Endometrial microvascular endothelial cells (primary cell): ENCODE results near the gene PAM16. TPM values are rescaled to one million over a fixed set of nuclear protein-coding genes. Genes with fewer than 3 reads are reported as not detected.

ENCODE experiments used
- in situ Hi-C: cut with HindIII; loops from 2 replicates; pipeline ENCODE4 v1.10.0; 2017; ENCODE audit warnings: low sequenced_read_pairs, low pct_unique_long_range_greater_than_20kb; ENCODE audit errors: inconsistent ontology term
- total RNA-seq: library from RNA; depleted of rRNA; stranded (reverse); fragments of >200 nt; gene quantifications from one replicate; pipeline ENCODE4 v1.2.3, GENCODE V29; 2015; ENCODE audit errors: inconsistent ontology term

PAM16 gene
- total RNA-seq, 1 donor from 2014 or later: 39.7 TPM

DNA sequence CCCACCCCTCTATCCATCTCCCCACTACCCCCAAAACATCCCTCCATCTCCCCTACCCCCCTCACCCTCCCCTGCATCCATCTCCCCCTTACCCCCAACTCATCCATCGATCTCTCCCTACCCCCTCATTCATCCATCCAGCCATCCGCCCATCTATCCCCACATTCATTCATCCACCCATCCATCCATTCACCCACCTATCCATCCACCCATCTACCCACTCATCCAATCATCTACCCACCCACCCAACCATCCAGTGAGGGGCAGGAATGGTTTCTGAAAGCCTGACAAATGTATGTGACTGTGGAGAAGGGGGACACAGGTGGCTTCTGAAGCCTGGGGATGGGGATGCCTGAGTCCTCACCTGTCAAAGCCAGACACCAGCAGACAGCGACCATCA is 8.8 kb upstream of the PAM16 start:
- in situ Hi-C loops: no loop called here

DNA sequence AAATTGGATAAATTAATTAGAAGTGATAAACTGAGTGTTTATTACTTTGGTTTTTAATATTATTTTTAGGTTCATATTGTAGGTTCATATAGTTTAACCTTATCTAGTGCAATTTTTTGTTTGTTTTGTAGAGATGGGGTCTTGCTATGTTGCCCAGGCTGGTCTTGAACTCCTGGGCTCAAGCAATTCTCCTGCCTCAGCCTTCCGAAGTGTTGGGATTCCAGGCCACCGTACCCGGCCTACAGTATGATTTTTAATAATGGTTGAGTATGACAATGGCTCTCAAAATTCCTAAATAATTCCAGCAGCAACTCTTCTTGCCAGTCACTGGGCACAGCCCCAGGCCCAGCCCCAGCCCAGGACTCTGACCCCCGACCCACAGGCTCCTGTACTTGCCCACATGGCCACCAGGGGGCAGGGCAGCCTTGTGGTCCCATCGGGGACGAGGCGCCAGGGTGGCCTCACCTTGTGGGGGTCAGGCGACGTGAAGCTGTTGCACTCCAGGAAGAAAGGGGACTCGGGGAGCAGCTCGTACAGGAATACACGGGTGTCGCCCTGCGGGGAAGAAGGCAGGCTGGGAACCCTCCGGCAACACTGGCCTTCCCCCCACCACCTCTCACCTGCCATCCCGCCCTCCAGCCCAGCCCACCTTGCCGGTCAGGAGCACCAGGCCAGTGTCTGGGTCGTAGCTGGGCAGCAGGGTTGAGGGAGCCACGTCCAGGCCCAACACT is 7.9 kb upstream of the PAM16 start:
- in situ Hi-C loops: no loop called here

- in situ Hi-C loops: no loop called here
Observed at GRCh38 chr16:4358236-4358635, 7.1 kb upstream of the PAM16 start.

DNA sequence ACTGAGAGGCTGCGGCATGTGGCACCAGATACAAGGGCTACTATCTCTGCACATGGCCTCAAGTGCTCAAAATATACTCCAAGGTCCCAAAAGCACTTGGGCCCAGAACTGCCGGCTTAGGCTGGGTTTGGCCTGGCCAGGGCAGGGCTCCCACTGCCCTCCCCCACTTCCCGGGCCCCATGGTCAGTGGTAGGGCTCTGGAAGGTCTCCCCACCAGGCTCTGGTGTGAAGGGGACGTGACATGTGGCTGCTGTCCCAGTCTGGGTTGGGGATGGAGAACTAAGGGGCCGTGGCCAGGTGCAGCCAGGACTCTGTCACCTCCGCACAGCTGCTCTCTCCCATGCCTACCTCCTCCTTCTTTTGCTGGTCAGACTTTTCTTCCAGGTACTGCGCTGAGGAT is 5.7 kb upstream of the PAM16 start:
- in situ Hi-C loops: no loop called here

GRCh38 chr16:4354512-4355409 is 3.6 kb upstream of the PAM16 start:
- in situ Hi-C loops: no loop called here

DNA sequence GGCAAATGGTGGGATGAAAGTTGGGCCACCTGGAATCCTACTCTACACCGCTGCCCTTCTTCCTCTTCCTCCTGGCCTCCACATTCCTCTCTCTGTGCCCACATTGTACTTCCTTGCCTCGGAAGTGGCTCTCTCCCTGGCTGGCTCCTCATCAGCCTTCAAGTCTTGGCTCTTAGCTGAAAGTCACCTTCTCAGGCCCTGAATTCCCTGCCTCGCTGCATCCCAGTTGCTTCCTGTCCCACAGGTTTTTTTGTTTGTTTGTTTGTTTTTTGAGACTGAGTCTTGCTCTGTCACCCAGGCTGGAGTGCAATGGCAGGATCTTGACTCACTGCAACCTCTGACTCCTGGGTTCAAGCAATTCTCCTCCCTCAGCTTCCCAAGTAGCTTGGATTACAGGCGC is 2.6 kb upstream of the PAM16 start:
- in situ Hi-C loops: no loop called here

DNA sequence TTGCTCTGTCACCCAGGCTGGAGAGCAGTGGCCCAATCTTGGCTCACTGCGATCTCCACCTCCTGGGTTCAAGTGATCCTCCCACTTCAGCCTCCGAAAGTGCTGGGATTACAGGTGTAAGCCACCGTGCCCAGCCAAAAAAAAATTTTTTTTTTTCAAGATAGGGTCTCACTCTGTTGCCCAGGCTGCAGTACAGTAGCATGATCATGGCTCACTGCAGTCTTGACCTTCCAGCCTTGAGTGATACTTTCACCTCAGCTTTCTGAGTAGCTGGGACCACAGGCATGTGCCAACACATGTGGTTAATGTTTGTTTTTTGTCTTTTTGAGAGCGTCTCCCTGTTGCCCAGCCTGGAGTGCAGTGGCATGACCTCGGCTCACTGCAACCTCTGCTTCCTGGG is 1.7 kb upstream of the PAM16 start:
- in situ Hi-C loops: no loop called here

GRCh38 chr16:4351880-4352279 is 759 bp upstream of the PAM16 start:
- in situ Hi-C loops: no loop called here

DNA sequence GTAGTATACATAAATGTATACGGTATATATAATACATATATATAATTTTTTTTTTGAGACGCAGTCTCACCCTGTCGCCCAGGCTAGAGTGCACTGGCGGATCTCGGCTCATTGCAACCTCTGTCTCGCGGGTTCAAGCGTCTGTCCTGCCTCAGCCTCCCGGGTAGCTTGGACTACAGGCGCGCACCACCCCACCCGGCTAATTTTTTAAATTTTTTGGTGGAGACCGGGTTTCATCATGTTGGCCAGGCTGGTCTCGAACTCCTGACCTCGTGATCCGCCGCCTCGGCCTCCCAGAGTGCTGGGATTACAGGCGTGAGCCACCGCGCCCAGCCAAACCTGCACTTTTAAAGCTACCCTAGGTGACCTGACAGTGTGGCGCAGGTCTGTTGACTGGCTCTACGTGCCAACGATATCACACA is 745 bp downstream of the PAM16 start:
- in situ Hi-C loops: no loop called here

DNA sequence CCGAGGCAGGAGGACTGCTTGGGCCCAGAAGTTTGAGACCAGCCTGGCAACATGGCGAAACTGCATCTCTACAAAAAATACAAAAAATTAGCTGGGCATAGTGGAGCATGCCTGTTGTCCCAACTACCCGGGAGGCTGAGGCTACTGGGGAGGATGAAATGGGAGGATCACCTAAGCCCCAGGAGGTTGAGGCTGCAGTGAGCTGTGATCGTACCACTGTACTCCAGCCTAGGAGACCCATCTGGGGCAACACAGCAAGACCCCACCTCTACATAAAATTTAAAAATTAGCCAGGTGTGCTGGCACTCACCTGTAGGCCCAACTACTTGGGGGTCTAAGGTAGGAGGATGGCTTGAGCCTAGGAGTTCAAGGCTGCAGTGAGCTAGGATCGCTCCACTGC is 1.8 kb downstream of the PAM16 start:
- in situ Hi-C loops: loop anchor here (10.0 kb wide), 1 partner anchor 55 kb away; no protein-coding TSS in a partner anchor

DNA sequence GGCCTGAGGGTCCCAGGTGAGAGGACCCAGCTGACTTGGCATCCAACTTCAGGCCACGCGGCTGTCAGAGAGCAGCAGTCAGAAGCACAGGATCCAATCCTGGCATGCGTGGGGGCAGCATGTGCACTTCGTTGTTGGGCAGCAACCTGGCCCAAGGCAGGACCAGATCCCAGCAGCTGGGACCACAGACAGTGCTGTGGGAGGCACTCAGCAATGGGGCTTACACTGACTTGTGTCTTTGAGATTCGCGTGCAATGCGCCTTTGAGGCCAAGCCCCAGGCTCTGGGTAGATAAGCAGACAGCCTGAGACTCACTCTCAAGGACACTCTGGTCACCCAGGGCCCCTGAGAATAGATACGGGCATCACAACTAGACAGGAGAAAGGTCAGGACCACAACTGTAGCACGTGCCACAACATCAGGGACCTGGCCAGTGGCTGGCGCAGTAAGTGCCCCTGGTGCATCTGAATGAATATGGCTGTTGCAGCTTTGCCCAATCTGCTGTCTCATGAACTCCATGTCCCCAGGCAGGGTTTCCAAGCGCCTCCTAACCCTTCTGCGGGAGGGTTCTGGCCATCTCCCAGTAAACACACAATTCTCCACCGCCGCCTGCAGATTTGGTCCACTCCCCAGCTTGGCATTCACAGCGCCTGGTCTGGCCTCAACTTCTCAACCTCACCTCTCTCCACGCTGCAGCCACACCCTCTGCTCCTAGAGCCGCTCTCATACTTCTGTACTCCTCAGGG is 3.2 kb downstream of the PAM16 start:
- in situ Hi-C loops: loop anchor here (10.0 kb wide), 1 partner anchor 53 kb away; no protein-coding TSS in a partner anchor

- in situ Hi-C loops: loop anchor here (10.0 kb wide), 1 partner anchor 52 kb away; no protein-coding TSS in a partner anchor
Observed at GRCh38 chr16:4347010-4347409, 4.1 kb downstream of the PAM16 start.

DNA sequence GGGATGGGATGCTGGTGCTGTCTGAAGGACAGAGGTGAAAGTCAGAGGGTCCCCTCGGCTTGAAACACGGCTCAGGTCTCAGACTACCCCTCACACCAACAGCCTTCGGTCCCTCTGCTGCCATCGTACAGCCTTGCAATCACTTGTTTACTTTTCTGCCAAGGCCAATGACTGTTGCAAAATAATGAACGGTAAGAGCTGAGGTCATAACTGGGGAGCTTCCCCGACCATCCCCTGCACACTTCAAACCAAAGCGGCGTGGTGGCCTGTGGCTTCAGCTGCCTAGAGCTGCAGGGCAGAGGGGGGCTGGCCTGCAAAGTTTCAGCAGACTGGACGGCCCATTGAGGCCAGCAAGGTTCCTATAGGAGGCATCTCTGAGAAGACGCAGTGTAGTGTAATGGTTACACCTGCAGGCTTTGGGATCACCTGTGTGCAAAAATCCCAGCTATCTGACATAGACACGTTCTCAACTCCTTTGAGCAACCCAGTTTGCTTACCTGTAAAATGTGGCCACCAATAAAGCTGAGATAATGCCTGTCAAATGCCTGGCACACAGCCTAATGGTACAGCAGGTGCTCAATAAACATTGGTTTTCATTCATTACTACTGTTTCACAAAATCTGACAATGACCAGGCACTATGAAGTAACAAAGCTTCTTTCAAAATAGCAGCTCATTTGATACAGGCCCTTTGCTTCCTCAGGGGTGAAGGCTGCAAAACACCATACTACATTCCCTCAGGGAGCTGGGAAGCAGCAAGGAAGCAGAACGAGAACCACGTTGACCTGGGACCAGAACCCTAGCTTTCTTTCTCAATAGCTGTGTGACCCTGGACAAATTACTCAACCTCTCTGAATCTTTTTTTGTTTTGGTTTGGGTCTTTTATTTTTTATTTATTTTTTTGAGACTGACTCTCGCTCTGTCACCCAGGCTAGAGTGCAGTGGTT is 5.0 kb downstream of the PAM16 start:
- in situ Hi-C loops: loop anchor here (10.0 kb wide), 1 partner anchor 51 kb away; no protein-coding TSS in a partner anchor

- in situ Hi-C loops: loop anchor here (10.0 kb wide), 1 partner anchor 50 kb away; no protein-coding TSS in a partner anchor
Observed at GRCh38 chr16:4344983-4345835, 5.9 kb downstream of the PAM16 start.

DNA sequence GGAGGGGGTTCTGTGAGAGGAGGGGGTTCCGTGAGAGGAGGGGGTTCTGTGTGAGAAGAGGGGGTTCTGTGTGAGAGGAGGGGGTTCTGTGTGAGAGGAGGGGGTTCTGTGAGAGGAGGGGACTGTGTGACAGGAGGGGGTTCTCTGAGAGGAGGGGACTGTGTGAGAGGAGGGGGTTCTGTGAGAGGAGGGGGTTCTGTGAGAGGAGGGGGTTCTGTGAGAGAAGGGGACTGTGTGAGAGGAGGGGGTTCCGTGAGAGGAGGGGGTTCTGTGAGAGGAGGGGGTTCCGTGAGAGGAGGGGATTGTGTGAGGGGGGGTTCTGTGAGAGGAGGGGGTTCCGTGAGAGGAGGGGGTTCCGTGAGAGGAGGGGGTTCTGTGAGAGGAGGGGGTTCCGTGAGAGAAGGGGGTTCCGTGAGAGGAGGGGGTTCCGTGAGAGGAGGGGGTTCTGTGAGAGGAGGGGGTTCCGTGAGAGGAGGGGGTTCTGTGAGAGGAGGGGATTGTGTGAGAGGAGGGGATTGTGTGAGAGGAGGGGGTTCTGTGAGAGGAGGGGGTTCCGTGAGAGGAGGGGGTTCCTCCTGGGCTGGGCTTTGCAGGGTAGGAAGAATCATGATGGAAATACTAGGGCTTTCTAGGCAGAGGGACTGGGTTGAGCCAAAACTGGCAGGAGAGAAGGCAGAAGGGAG is 6.7 kb downstream of the PAM16 start:
- in situ Hi-C loops: loop anchor here (10.0 kb wide), 1 partner anchor 50 kb away; no protein-coding TSS in a partner anchor

GRCh38 chr16:4342866-4343744 is 8.0 kb downstream of the PAM16 start:
- in situ Hi-C loops: loop anchor here (10.0 kb wide), 1 partner anchor 48 kb away; no protein-coding TSS in a partner anchor
